Measurements from ENCODE around the gene NTF4. TPM values are rescaled to one million over a fixed set of nuclear protein-coding genes. Genes with fewer than 3 reads are reported as not detected.
"Not testable (repeated sequence)": the region's sequence is repeated elsewhere in the genome, so short reads cannot be mapped to it uniquely, and the experiment has no call there.

The NTF4 gene
- total RNA-seq, 2 donors from 2014 or later = 7.0 to 24.4 TPM

GRCh38 chr19:49084206-49085019, 19.8 kb upstream of the NTF4 start:
- TF ChIP-seq, protein P1, sequence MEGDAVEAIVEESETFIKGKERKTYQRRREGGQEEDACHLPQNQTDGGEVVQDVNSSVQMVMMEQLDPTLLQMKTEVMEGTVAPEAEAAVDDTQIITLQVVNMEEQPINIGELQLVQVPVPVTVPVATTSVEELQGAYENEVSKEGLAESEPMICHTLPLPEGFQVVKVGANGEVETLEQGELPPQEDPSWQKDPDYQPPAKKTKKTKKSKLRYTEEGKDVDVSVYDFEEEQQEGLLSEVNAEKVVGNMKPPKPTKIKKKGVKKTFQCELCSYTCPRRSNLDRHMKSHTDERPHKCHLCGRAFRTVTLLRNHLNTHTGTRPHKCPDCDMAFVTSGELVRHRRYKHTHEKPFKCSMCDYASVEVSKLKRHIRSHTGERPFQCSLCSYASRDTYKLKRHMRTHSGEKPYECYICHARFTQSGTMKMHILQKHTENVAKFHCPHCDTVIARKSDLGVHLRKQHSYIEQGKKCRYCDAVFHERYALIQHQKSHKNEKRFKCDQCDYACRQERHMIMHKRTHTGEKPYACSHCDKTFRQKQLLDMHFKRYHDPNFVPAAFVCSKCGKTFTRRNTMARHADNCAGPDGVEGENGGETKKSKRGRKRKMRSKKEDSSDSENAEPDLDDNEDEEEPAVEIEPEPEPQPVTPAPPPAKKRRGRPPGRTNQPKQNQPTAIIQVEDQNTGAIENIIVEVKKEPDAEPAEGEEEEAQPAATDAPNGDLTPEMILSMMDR (IDR thresholded peaks at IDR 0.05) = no peak
- TF ChIP-seq POLR2AphosphoS5 (IDR thresholded peaks at IDR 0.05) (no peak), POLR2A (IDR thresholded peaks at IDR 0.05) (no peak)
- 62% methylated on average over 26 of the region's 26 CpGs for WGBS

DNA sequence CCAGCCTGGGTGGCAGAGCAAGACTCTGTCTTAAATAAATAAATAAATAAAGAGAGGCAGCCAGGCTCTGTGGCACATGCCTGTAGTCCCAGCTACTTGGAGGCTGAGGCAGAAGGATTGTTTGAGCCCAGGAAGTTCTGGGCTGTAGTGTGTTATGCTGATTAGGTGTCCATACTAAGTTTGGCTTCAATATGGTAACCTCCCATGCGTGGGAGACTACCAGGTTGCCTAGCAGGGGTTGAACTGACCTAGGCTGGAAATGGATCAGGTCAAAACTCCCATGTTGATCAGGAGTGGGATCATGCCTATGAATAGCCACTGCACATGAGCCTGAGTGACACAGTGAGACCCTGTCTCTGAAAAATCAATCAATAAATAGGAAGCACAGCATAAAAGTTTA, 16.7 kb upstream of the NTF4 start:
- no peak for DNase-seq (ENCODE audit: low spot score)
- H3K9me3 ChIP-seq = no peaks in the 10 kb centered on the region
- H3K36me3 ChIP-seq = no peaks in the 10 kb centered on the region
- H3K27ac ChIP-seq = no peak overlapping the region
- no peaks in the 10 kb centered on the region for H3K27me3 ChIP-seq (replicated peaks; ENCODE audit: insufficient read depth)
- WGBS = 92% methylated on average over 1 of the region's 1 CpG
- intact Hi-C loops (cut with DNase I) = no loop called here
- no peak for TF ChIP-seq POLR2A (IDR thresholded peaks at IDR 0.05)
- TF ChIP-seq, protein P1 (IDR thresholded peaks at IDR 0.05) = no peak
- TF ChIP-seq POLR2AphosphoS5 (IDR thresholded peaks at IDR 0.05) = no peak
- H3K4me3 ChIP-seq = no peak overlapping the region
- peaks cover under 1% of the 10 kb centered on the region for H3K4me1 ChIP-seq (replicated peaks)

More at GRCh38 chr19:49084206-49085019, 19.8 kb upstream of the NTF4 start:
- H3K27me3 ChIP-seq (replicated peaks; ENCODE audit: insufficient read depth) = no peaks in the 10 kb centered on the region
- H3K4me3 ChIP-seq = peak overlapping the region; percentile 85 to 95
- peak overlapping the region; percentile 86 for H3K27ac ChIP-seq
- intact Hi-C loops (cut with DNase I) = no loop called here
- no peak for DNase-seq (ENCODE audit: low spot score)
- no peaks in the 10 kb centered on the region for H3K9me3 ChIP-seq
- peaks cover 11% of the 10 kb centered on the region for H3K4me1 ChIP-seq (replicated peaks)
- H3K36me3 ChIP-seq = no peaks in the 10 kb centered on the region

DNA sequence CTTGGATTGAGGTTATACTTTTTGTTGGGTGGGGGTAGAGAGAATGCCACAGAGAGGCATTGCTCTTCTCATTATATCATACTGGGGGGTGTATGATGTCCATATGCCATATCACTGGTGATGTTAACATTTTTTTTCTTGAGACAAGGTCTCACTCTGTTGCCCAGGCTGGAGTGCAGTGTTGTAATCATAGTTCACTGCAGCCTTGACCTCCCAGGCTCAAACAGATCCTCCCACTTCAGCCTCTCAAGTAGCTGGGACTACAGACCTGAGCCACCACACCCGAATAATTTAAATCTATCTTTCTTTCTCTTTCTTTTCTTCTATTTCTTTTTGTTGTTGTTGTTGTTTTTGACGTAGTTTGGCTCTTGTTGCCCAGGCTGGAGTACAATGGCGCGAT, 15.8 kb upstream of the NTF4 start:
- Histone ChIP-seq H3K9me3 (no peaks in the 10 kb centered on the region), H3K4me3 (no peak overlapping the region), H3K27ac (no peak overlapping the region), H3K4me1 (replicated peaks) (no peaks in the 10 kb centered on the region), H3K27me3 (replicated peaks; ENCODE audit: insufficient read depth) (no peaks in the 10 kb centered on the region), H3K36me3 (no peaks in the 10 kb centered on the region)
- intact Hi-C loops (cut with DNase I) = no loop called here
- DNase-seq (ENCODE audit: low spot score) = no peak
- TF ChIP-seq, protein P1 (IDR thresholded peaks at IDR 0.05) = no peak
- TF ChIP-seq POLR2AphosphoS5 (IDR thresholded peaks at IDR 0.05) (no peak), POLR2A (IDR thresholded peaks at IDR 0.05) (no peak)
- WGBS = 78% methylated on average over 4 of the region's 4 CpGs

GRCh38 chr19:49074869-49075268, 10.3 kb upstream of the NTF4 start:
- TF ChIP-seq, protein P1 (IDR thresholded peaks at IDR 0.05) = peak; percentile 21 to 84 (median 64)
- H3K27me3 ChIP-seq (replicated peaks; ENCODE audit: insufficient read depth); H3K27ac ChIP-seq; H3K4me1 ChIP-seq (replicated peaks); H3K36me3 ChIP-seq; intact Hi-C loops (cut with DNase I); H3K4me3 ChIP-seq; H3K9me3 ChIP-seq: not testable (repeated sequence)
- 17% methylated on average over 9 of the region's 9 CpGs for WGBS
- DNase-seq (ENCODE audit: low spot score) = peak; percentile 62

All from prostate gland (tissue), 2 donors.